WTC11 (cell line): ENCODE measurements around the gene RPTOR. TPM values are rescaled to one million over a fixed set of nuclear protein-coding genes. Genes with fewer than 3 reads are reported as not detected.
A peak's percentile ranks its signal among the peaks of the same experiment; 100 is the strongest.

Experiments used
- ATAC-seq: fragments of 200-7000 bp; cut with Tn5 transposase; 2 replicates; pipeline ENCODE4 v1.10.0; 2021; ENCODE audit warnings: mild to moderate bottlenecking, moderate library complexity
- Bru-seq: library from RNA; stranded (reverse); fragments of 400-500 nt; gene quantifications from one replicate; lab custom pipeline; 2021; lab: Mats Ljungman, UMichigan
- CTCF ChIA-PET: fragments of 300-600 bp; sonication (Branson Sonifier 250); formaldehyde crosslinking; loops from one replicate; lab custom pipeline; 2021; ENCODE audit warnings: antibody characterized with exemption; lab: Charles Lee
- POLR2A ChIA-PET: fragments of 350-600 bp; sonication (Branson Sonifier 250); formaldehyde crosslinking; loops from one replicate; lab custom pipeline; 2021; ENCODE audit warnings: antibody characterized with exemption; lab: Charles Lee
- DNase-seq: peaks from one replicate; pipeline ENCODE4 v3.0.0; 2021; ENCODE audit warnings: low spot score
- H3K27ac Mint-ChIP-seq: 2 replicates; pipeline ENCODE4 v1.8.0; 2021; ENCODE audit warnings: mixed read lengths
- H3K27me3 Mint-ChIP-seq: 2 replicates; pipeline ENCODE4 v1.8.0; 2021; ENCODE audit warnings: low read depth, mild to moderate bottlenecking, moderate library complexity, mixed read lengths
- H3K36me3 Mint-ChIP-seq: 2 replicates; pipeline ENCODE4 v1.8.0; 2021; ENCODE audit warnings: mixed read lengths
- H3K4me1 Mint-ChIP-seq: 2 replicates; pipeline ENCODE4 v1.8.0; 2022; ENCODE audit warnings: mixed read lengths
- H3K4me3 Mint-ChIP-seq: 2 replicates; pipeline ENCODE4 v1.8.0; 2021; ENCODE audit warnings: mild to moderate bottlenecking, moderate library complexity, mixed read lengths
- H3K9me3 Mint-ChIP-seq: 2 replicates; pipeline ENCODE4 v1.8.0; 2021; ENCODE audit warnings: mixed read lengths
- CREB1 ChIP-seq: sonication (generic); formaldehyde crosslinking; IDR thresholded peaks from 2 replicates; pipeline ENCODE4 v1.8.0; 2023; ENCODE audit warnings: mild to moderate bottlenecking, missing genetic modification reagents
- E2F5 ChIP-seq: sonication (generic); formaldehyde crosslinking; IDR thresholded peaks from 2 replicates; pipeline ENCODE4 v1.8.1; 2022; ENCODE audit warnings: mild to moderate bottlenecking, moderate library complexity, missing genetic modification reagents
- FOXJ3 ChIP-seq: sonication (generic); formaldehyde crosslinking; IDR thresholded peaks from 2 replicates; pipeline ENCODE4 v1.9.0; 2021; ENCODE audit warnings: missing genetic modification reagents, mild to moderate bottlenecking, borderline replicate concordance
- FOXK1 ChIP-seq: sonication (generic); formaldehyde crosslinking; IDR thresholded peaks from 2 replicates; pipeline ENCODE4 v1.8.0; 2022; ENCODE audit warnings: mild to moderate bottlenecking, moderate library complexity, missing genetic modification reagents
- FOXP4 ChIP-seq: sonication (generic); formaldehyde crosslinking; IDR thresholded peaks from 2 replicates; pipeline ENCODE4 v1.8.0; 2022; ENCODE audit warnings: mild to moderate bottlenecking, missing genetic modification reagents
- GABPB1 ChIP-seq: sonication (generic); formaldehyde crosslinking; IDR thresholded peaks from 2 replicates; pipeline ENCODE4 v1.8.1; 2023; ENCODE audit warnings: mild to moderate bottlenecking, missing genetic modification reagents
- GTF2I ChIP-seq: fragments of 250-450 bp; sonication (Bioruptor Pico); conservative IDR thresholded peaks from 2 replicates; pipeline ENCODE4 v1.4.0; 2021; ENCODE audit warnings: mild to moderate bottlenecking
- IRF1 ChIP-seq: sonication (generic); formaldehyde crosslinking; IDR thresholded peaks from 2 replicates; pipeline ENCODE4 v1.8.0; 2023; ENCODE audit warnings: missing genetic modification reagents
- OVOL2 ChIP-seq: fragments of 250-450 bp; sonication (Bioruptor Pico); IDR thresholded peaks from 2 replicates; pipeline ENCODE4 v1.9.0; 2021; ENCODE audit warnings: mild to moderate bottlenecking, borderline replicate concordance
- RORB ChIP-seq: fragments of 250-450 bp; sonication (Bioruptor Pico); IDR thresholded peaks from 2 replicates; pipeline ENCODE4 v1.9.0; 2021; ENCODE audit warnings: mild to moderate bottlenecking
- SMAD4 ChIP-seq: sonication (generic); formaldehyde crosslinking; IDR thresholded peaks from 2 replicates; pipeline ENCODE4 v1.8.0; 2022; ENCODE audit warnings: mild to moderate bottlenecking, missing genetic modification reagents
- ZBTB43 ChIP-seq: sonication (generic); formaldehyde crosslinking; IDR thresholded peaks from 2 replicates; pipeline ENCODE4 v1.8.1; 2023; ENCODE audit warnings: mild to moderate bottlenecking, missing genetic modification reagents
- ZNF138 ChIP-seq: sonication (generic); formaldehyde crosslinking; conservative IDR thresholded peaks from 2 replicates; pipeline ENCODE4 v1.8.1; 2022; ENCODE audit warnings: mild to moderate bottlenecking, moderate library complexity, missing genetic modification reagents
- ZNF232 ChIP-seq: sonication (generic); formaldehyde crosslinking; IDR thresholded peaks from 2 replicates; pipeline ENCODE4 v1.8.0; 2022; ENCODE audit warnings: mild to moderate bottlenecking, missing genetic modification reagents
- long read RNA-seq, 3 experiments: library from RNA in 1 of 3; library from capped mRNA in 1 of 3; library from polyadenylated mRNA in 1 of 3; unstranded in 2 of 3; stranded (forward) in 1 of 3; transcript quantifications; one replicate each; pipeline ENCODE4 v2.0.0, GENCODE V29; 2021
- total RNA-seq: library from RNA; stranded (reverse); gene quantifications from 3 replicates; pipeline ENCODE4 v1.2.3, GENCODE V29; 2021
- TF ChIP-seq, protein P1 (sequence below): sonication (generic); formaldehyde crosslinking; IDR thresholded peaks from 2 replicates; pipeline ENCODE4 v1.8.1; 2022; ENCODE audit warnings: missing genetic modification reagents, borderline replicate concordance
- TF ChIP-seq, protein P2 (sequence below): fragments of 250-450 bp; sonication (Bioruptor Pico); IDR thresholded peaks from 2 replicates; pipeline ENCODE4 v2.1.2; 2022; ENCODE audit warnings: mild to moderate bottlenecking, moderate library complexity
- TF ChIP-seq, protein P3 (sequence below): sonication (generic); formaldehyde crosslinking; IDR thresholded peaks from 2 replicates; pipeline ENCODE4 v1.8.1; 2023; ENCODE audit warnings: mild to moderate bottlenecking, missing genetic modification reagents, moderate library complexity

The RPTOR gene, protein sequence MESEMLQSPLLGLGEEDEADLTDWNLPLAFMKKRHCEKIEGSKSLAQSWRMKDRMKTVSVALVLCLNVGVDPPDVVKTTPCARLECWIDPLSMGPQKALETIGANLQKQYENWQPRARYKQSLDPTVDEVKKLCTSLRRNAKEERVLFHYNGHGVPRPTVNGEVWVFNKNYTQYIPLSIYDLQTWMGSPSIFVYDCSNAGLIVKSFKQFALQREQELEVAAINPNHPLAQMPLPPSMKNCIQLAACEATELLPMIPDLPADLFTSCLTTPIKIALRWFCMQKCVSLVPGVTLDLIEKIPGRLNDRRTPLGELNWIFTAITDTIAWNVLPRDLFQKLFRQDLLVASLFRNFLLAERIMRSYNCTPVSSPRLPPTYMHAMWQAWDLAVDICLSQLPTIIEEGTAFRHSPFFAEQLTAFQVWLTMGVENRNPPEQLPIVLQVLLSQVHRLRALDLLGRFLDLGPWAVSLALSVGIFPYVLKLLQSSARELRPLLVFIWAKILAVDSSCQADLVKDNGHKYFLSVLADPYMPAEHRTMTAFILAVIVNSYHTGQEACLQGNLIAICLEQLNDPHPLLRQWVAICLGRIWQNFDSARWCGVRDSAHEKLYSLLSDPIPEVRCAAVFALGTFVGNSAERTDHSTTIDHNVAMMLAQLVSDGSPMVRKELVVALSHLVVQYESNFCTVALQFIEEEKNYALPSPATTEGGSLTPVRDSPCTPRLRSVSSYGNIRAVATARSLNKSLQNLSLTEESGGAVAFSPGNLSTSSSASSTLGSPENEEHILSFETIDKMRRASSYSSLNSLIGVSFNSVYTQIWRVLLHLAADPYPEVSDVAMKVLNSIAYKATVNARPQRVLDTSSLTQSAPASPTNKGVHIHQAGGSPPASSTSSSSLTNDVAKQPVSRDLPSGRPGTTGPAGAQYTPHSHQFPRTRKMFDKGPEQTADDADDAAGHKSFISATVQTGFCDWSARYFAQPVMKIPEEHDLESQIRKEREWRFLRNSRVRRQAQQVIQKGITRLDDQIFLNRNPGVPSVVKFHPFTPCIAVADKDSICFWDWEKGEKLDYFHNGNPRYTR (N-terminal part only)
- total RNA-seq: 35.6 to 41.0 TPM (median 36.8 TPM) in 3 replicates
- percentile 61 among the genes with signal in this experiment for Bru-seq, nascent RNA
- long read RNA-seq, experiment 1, full-length matches to known transcripts: 18 of 52 reads
- long read RNA-seq, experiment 1, partial matches to known transcripts: 22 of 52 reads
- long read RNA-seq, experiment 1, other reads (novel, unspliced or antisense): 12 of 52 reads
- long read RNA-seq, experiment 2, full-length matches to known transcripts: 1 of 25 reads
- long read RNA-seq, experiment 2, partial matches to known transcripts: 14 of 25 reads
- long read RNA-seq, experiment 2, other reads (novel, unspliced or antisense): 10 of 25 reads
- long read RNA-seq, experiment 3, partial matches to known transcripts: 1 of 2 reads
- long read RNA-seq, experiment 3, other reads (novel, unspliced or antisense): 0 of 2 reads

GRCh38 chr17:80544655-80545498 is at the start of gene RPTOR:
Gene RPTOR (plus strand): TSS chr17:80544838. CDS start chr17:80545630, 792 bp downstream.
- ChIA-PET POLR2A (no interaction called here), CTCF (interaction anchor here (0.6 to 1.9 kb wide), 4 partner anchors 31 to 150 kb away, joined by 3 to 8 read pairs (median 3); no protein-coding TSS in a partner anchor)
- ATAC-seq (peak; percentile 91), DNase-seq (peak; percentile 88)
- H3K27me3 Mint-ChIP-seq: peaks cover 13% of the 10 kb centered on the region
- peak within 1 kb of the TSS; percentile 95 for H3K4me3 Mint-ChIP-seq
- H3K36me3 Mint-ChIP-seq: no peaks in the 10 kb centered on the region
- no peaks in the 10 kb centered on the region for H3K9me3 Mint-ChIP-seq
- peak within 1 kb of the TSS; percentile 98 for H3K27ac Mint-ChIP-seq
- H3K4me1 Mint-ChIP-seq: peaks cover 15% of the 10 kb centered on the region
- TF ChIP-seq GTF2I: no peak
- TF ChIP-seq ZBTB43: peak; percentile 70; the same call in 1 of the 2 replicates
- peak; percentile 90 for TF ChIP-seq GABPB1 (CRISPR knock-in tag)
- TF ChIP-seq, protein P1, sequence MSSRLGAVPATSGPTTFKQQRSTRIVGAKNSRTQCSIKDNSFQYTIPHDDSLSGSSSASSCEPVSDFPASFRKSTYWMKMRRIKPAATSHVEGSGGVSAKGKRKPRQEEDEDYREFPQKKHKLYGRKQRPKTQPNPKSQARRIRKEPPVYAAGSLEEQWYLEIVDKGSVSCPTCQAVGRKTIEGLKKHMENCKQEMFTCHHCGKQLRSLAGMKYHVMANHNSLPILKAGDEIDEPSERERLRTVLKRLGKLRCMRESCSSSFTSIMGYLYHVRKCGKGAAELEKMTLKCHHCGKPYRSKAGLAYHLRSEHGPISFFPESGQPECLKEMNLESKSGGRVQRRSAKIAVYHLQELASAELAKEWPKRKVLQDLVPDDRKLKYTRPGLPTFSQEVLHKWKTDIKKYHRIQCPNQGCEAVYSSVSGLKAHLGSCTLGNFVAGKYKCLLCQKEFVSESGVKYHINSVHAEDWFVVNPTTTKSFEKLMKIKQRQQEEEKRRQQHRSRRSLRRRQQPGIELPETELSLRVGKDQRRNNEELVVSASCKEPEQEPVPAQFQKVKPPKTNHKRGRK: no peak
- TF ChIP-seq FOXP4: peak; percentile 49
- TF ChIP-seq ZNF138 (CRISPR knock-in tag): no peak
- TF ChIP-seq FOXJ3 (CRISPR knock-in tag): no peak
- TF ChIP-seq IRF1 (CRISPR knock-in tag): 0 out of 2 replicates have a peak, but pooled peaks have one; percentile 43
- TF ChIP-seq, protein P2, sequence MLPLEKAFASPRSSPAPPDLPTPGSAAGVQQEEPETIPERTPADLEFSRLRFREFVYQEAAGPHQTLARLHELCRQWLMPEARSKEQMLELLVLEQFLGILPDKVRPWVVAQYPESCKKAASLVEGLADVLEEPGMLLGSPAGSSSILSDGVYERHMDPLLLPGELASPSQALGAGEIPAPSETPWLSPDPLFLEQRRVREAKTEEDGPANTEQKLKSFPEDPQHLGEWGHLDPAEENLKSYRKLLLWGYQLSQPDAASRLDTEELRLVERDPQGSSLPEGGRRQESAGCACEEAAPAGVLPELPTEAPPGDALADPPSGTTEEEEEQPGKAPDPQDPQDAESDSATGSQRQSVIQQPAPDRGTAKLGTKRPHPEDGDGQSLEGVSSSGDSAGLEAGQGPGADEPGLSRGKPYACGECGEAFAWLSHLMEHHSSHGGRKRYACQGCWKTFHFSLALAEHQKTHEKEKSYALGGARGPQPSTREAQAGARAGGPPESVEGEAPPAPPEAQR (CRISPR knock-in tag): no peak
- TF ChIP-seq, protein P3, sequence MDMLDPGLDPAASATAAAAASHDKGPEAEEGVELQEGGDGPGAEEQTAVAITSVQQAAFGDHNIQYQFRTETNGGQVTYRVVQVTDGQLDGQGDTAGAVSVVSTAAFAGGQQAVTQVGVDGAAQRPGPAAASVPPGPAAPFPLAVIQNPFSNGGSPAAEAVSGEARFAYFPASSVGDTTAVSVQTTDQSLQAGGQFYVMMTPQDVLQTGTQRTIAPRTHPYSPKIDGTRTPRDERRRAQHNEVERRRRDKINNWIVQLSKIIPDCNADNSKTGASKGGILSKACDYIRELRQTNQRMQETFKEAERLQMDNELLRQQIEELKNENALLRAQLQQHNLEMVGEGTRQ (CRISPR knock-in tag): no peak
- TF ChIP-seq RORB (CRISPR knock-in tag): no peak
- no peak for TF ChIP-seq SMAD4
- 0 out of 2 replicates have a peak, but pooled peaks have one; percentile 51 for TF ChIP-seq E2F5 (CRISPR knock-in tag)
- TF ChIP-seq CREB1: 0 out of 2 replicates have a peak, but pooled peaks have one; percentile 19
- 0 out of 2 replicates have a peak, but pooled peaks have one; percentile 50 for TF ChIP-seq ZNF232 (CRISPR knock-in tag)
- TF ChIP-seq OVOL2 (CRISPR knock-in tag): no peak
- TF ChIP-seq FOXK1 (CRISPR knock-in tag): peak; percentile 88
